Activated naive CD8-positive, alpha-beta T cell treated with anti-CD3 and anti-CD28 coated beads, Interleukin-2, amount 10 ng/mL, durations not matched to agents 7 days and 5 days (primary cell): Measurements from ENCODE around the gene PROP1. TPM values are rescaled to one million over a fixed set of nuclear protein-coding genes. Genes with fewer than 3 reads are reported as not detected.
A peak's percentile ranks its signal among the peaks of the same experiment; 100 is the strongest.
"Not testable (repeated sequence)": the region's sequence is repeated elsewhere in the genome, so short reads cannot be mapped to it uniquely, and the experiment has no call there.

Experiments used
- ATAC-seq: fragments of 150-1000 bp; cut with Tn5 transposase; one replicate; pipeline ENCODE4 v1.10.0; 2021; ENCODE audit warnings: low read depth, moderate library complexity
- POLR2A ChIA-PET: fragments of 350-600 bp; sonication (Branson Sonifier 250); formaldehyde crosslinking; loops from one replicate; lab custom pipeline; 2021; ENCODE audit warnings: antibody characterized with exemption; lab: Charles Lee
- DNase-seq: peaks from one replicate; pipeline ENCODE4 v3.0.0; 2021
- H3K27ac Mint-ChIP-seq: one replicate; pipeline ENCODE4 v1.8.0; 2022; ENCODE audit warnings: mild to moderate bottlenecking, mixed read lengths
- H3K27me3 Mint-ChIP-seq: one replicate; pipeline ENCODE4 v1.8.0; 2022; ENCODE audit warnings: mild to moderate bottlenecking, moderate library complexity, mixed read lengths
- H3K36me3 Mint-ChIP-seq: one replicate; pipeline ENCODE4 v1.8.0; 2021; ENCODE audit warnings: mild to moderate bottlenecking, mixed read lengths
- H3K4me1 Mint-ChIP-seq: one replicate; pipeline ENCODE4 v1.8.0; 2021; ENCODE audit warnings: mixed read lengths
- H3K4me3 Mint-ChIP-seq: one replicate; pipeline ENCODE4 v1.8.0; 2022; ENCODE audit warnings: mild to moderate bottlenecking, moderate library complexity, mixed read lengths
- H3K9me3 Mint-ChIP-seq: one replicate; pipeline ENCODE4 v1.8.0; 2021; ENCODE audit warnings: mixed read lengths
- total RNA-seq, 2 experiments: library from RNA; stranded (reverse); gene quantifications; one replicate each; pipeline ENCODE4 v1.2.3, GENCODE V29; 2021

The PROP1 gene
- total RNA-seq, 2 experiments from 2014 or later: not detected

DNA sequence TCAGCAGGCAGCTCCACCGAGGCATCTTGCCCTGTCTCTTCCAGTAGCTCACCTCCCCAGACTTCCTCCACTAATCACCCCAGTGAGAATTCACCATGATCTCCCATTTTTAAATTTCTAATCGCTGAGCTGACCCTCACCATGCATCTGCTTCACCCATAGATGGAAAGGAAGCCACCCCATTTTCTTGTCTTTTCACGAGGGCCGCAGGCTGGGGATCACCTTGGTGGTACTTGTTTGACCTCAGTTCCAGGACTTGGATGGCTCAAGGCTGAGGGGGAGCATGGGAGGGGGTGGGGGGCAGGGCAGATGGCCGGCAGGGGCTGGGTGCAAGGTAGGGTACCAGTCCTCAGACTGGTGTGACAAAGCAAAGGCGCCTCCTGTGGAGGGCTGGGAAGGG is 3.6 kb downstream of the PROP1 start:
- DNase-seq (no peak), ATAC-seq (no peak)
- Mint-ChIP-seq H3K27me3 (peaks cover 38% of the 10 kb centered on the region), H3K27ac (no peak overlapping the region), H3K9me3 (no peaks in the 10 kb centered on the region), H3K4me3 (no peak overlapping the region), H3K36me3 (no peaks in the 10 kb centered on the region), H3K4me1 (peaks cover 4% of the 10 kb centered on the region)
- POLR2A ChIA-PET: no interaction called here

- DNase-seq (no peak), ATAC-seq (no peak)
- Mint-ChIP-seq H3K27ac (no peak overlapping the region), H3K36me3 (no peaks in the 10 kb centered on the region), H3K4me1 (no peaks in the 10 kb centered on the region), H3K4me3 (no peak overlapping the region), H3K27me3 (peaks cover 42% of the 10 kb centered on the region), H3K9me3 (no peaks in the 10 kb centered on the region)
- POLR2A ChIA-PET: no interaction called here
Measured at GRCh38 chr5:177988989-177989625, 6.9 kb downstream of the PROP1 start.

DNA sequence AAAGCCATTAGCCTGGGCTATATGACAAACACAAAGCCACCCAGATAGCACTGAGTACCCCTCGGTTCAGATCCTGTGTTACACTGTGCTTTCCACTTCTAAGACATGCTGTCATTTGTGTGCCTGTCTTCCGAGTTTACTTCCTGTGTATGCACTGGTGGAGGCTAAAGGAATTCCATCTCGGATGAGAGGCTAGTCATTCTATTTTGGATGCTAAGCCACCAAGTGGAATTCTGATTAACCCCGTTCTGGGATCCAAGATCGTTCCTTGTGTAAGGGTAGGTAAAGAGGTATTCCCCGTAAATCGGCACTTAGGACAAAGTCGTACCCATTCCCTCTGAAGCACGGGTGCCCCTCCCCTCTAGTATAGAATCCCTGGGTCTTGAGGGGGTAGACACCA is 8.7 kb downstream of the PROP1 start:
- DNase-seq (no peak), ATAC-seq (no peak)
- Mint-ChIP-seq H3K9me3 (no peaks in the 10 kb centered on the region), H3K36me3 (no peaks in the 10 kb centered on the region), H3K4me1 (peaks cover 1% of the 10 kb centered on the region), H3K27me3 (peaks cover 58% of the 10 kb centered on the region), H3K27ac (no peak overlapping the region), H3K4me3 (no peak overlapping the region)
- POLR2A ChIA-PET: no interaction called here

GRCh38 chr5:177985430-177986040 is 10.5 kb downstream of the PROP1 start:
- Mint-ChIP-seq H3K4me1 (peaks cover 3% of the 10 kb centered on the region), H3K36me3 (no peaks in the 10 kb centered on the region), H3K4me3 (no peak overlapping the region), H3K9me3 (no peaks in the 10 kb centered on the region), H3K27ac (no peak overlapping the region), H3K27me3 (peaks cover 64% of the 10 kb centered on the region)
- no peak for DNase-seq
- POLR2A ChIA-PET: no interaction called here
- no peak for ATAC-seq

DNA sequence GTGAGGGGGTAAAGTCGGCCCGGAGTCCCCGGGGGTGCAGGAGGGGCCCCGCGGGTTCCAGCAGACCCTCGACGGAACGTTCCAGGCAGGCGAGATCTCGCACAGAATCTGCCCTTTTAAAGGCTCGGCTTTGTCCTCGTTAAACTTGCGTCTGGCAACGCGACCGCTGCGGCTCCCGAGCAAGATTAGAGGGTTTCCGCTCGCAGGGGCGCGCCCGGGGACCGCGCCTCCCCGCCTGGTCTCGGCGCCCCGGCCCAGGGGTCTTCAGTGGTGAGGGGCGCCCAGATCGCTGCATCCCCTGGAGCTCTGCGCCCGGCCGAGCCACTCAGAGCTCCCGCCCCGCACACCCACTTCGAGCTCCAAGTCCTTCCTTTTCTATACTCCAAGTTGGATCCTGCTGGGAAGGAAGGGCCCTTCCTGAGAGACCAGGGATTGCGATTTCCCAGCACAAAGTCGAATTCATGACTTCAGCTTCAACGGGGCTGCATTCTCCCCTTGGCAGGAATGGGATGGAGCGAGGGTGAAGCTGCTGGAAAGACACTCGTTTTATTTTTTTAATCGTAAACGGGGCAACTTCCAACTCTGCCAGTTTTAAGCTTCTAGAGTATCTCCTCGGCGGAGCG is 11.3 kb downstream of the PROP1 start:
- no peaks in the 10 kb centered on the region for H3K36me3 Mint-ChIP-seq
- H3K9me3 Mint-ChIP-seq: no peaks in the 10 kb centered on the region
- no peak for ATAC-seq
- H3K27ac Mint-ChIP-seq: no peak overlapping the region
- DNase-seq: no peak
- POLR2A ChIA-PET: no interaction called here
- H3K27me3 Mint-ChIP-seq: peaks cover 64% of the 10 kb centered on the region
- H3K4me1 Mint-ChIP-seq: peaks cover 3% of the 10 kb centered on the region
- peak overlapping the region; percentile 65 for H3K4me3 Mint-ChIP-seq

GRCh38 chr5:177983763-177984583 is 12.1 kb downstream of the PROP1 start:
- Mint-ChIP-seq H3K4me1 (peaks cover 3% of the 10 kb centered on the region), H3K36me3 (no peaks in the 10 kb centered on the region), H3K27me3 (peaks cover 57% of the 10 kb centered on the region), H3K27ac (no peak overlapping the region), H3K9me3 (no peaks in the 10 kb centered on the region), H3K4me3 (no peak overlapping the region)
- ATAC-seq (no peak), DNase-seq (no peak)
- POLR2A ChIA-PET: no interaction called here

GRCh38 chr5:177982956-177983355 is 13.1 kb downstream of the PROP1 start:
- H3K9me3 Mint-ChIP-seq: no peaks in the 10 kb centered on the region
- ATAC-seq: no peak
- POLR2A ChIA-PET: no interaction called here
- no peaks in the 10 kb centered on the region for H3K36me3 Mint-ChIP-seq
- H3K4me1 Mint-ChIP-seq: peaks cover 3% of the 10 kb centered on the region
- peaks cover 56% of the 10 kb centered on the region for H3K27me3 Mint-ChIP-seq
- H3K27ac Mint-ChIP-seq: no peak overlapping the region
- no peak for DNase-seq
- H3K4me3 Mint-ChIP-seq: no peak overlapping the region

- peaks cover 3% of the 10 kb centered on the region for H3K4me1 Mint-ChIP-seq
- peaks cover 52% of the 10 kb centered on the region for H3K27me3 Mint-ChIP-seq
- POLR2A ChIA-PET: no interaction called here
- ATAC-seq (peak; percentile 72), DNase-seq (peak; percentile 52)
- no peaks in the 10 kb centered on the region for H3K9me3 Mint-ChIP-seq
- H3K36me3 Mint-ChIP-seq: no peaks in the 10 kb centered on the region
- H3K4me3 Mint-ChIP-seq: no peak overlapping the region
- no peak overlapping the region for H3K27ac Mint-ChIP-seq
Measured at GRCh38 chr5:177982072-177982727, 13.8 kb downstream of the PROP1 start.

- Mint-ChIP-seq H3K27ac (no peak overlapping the region), H3K27me3 (peaks cover 49% of the 10 kb centered on the region), H3K36me3 (no peaks in the 10 kb centered on the region), H3K4me3 (no peak overlapping the region), H3K9me3 (no peaks in the 10 kb centered on the region), H3K4me1 (peaks cover 3% of the 10 kb centered on the region)
- DNase-seq (no peak), ATAC-seq (no peak)
- POLR2A ChIA-PET: no interaction called here
Measured at GRCh38 chr5:177981296-177982071, 14.6 kb downstream of the PROP1 start.

GRCh38 chr5:177980743-177981151 is 15.3 kb downstream of the PROP1 start:
- POLR2A ChIA-PET: no interaction called here
- H3K4me1 Mint-ChIP-seq: peaks cover 3% of the 10 kb centered on the region
- H3K4me3 Mint-ChIP-seq: no peak overlapping the region
- DNase-seq (no peak), ATAC-seq (no peak)
- H3K36me3 Mint-ChIP-seq: no peaks in the 10 kb centered on the region
- no peaks in the 10 kb centered on the region for H3K9me3 Mint-ChIP-seq
- H3K27me3 Mint-ChIP-seq: peaks cover 42% of the 10 kb centered on the region
- H3K27ac Mint-ChIP-seq: no peak overlapping the region

DNA sequence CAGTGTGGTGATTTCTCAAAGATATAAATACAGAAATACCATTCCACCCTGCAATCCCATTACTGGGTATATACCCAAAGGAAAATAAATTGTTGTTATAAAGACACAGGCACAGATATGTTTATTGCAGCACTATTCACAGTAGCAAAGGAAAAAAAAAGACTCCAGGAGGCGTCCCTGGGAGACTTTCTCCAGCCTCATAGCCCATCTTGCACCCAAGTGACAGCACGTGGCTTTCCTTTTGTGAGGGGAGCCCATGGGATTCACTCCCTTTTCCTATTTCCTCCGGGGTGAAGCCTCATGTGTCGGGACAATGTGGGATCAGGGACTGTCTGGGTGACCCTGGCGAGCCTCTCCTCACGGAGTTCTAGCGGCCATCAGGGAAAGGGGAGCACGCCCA is 18.4 kb downstream of the PROP1 start:
- POLR2A ChIA-PET, DNase-seq, H3K9me3 Mint-ChIP-seq, H3K4me3 Mint-ChIP-seq, H3K27ac Mint-ChIP-seq, H3K4me1 Mint-ChIP-seq, ATAC-seq, H3K36me3 Mint-ChIP-seq: not testable (repeated sequence)
- peaks cover 14% of the 10 kb centered on the region for H3K27me3 Mint-ChIP-seq

DNA sequence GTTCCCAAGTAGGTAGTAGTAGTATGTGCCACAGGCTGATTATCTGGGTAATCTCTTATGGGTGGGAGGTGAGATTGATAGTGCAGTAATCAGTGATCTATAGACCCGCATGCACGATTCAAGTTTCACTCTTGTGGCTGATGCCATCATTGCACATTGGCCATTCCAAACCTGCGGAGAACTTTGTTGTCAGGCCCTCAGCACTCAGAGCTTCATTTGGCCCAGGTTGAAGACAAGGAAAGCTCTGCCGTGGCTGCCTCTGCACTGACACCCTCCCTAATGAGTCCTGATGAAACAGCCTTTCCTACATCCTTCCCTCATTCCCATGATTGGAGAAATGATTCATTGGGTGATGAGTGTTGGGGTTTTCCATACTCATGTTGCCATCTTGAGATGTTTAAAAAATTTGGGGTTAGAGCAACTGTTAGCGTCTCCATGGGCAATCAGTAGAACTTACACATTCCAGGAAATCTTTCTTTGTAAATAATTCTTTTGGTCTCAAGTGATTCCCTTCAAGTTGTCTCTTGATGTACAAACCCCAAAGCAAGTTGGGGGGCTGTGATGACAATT is 22.9 kb downstream of the PROP1 start:
- Mint-ChIP-seq H3K4me3 (no peak overlapping the region), H3K27ac (no peak overlapping the region), H3K27me3 (peaks cover 10% of the 10 kb centered on the region), H3K36me3 (no peaks in the 10 kb centered on the region), H3K4me1 (no peaks in the 10 kb centered on the region), H3K9me3 (peaks cover 2% of the 10 kb centered on the region)
- POLR2A ChIA-PET: no interaction called here
- ATAC-seq (no peak), DNase-seq (no peak)
